Kidney (tissue), 14 donors: ENCODE data around the gene CSF2RB. TPM values are rescaled to one million over a fixed set of nuclear protein-coding genes. Genes with fewer than 3 reads are reported as not detected.
A peak's percentile ranks its signal among the peaks of the same experiment; 100 is the strongest.

ENCODE experiments used
- DNase-seq, 5 donors: peaks; one replicate each; pipeline ENCODE4 v3.0.0-alpha.2; 2013 to 2020
- FAIRE-seq: peaks from 2 replicates; lab custom pipeline; 2012; peaks lifted over from hg19 to GRCh38; lab: Jason Lieb, UNC
- H3K27ac ChIP-seq, 2 donors: one replicate each; pipeline ENCODE4 v1.7.0; 2013; ENCODE audit warnings: low read depth in 2 of 2, low read length in 2 of 2, inconsistent platforms in 1 of 2
- H3K27me3 ChIP-seq: one replicate; pipeline ENCODE4 v1.7.1; 2013; ENCODE audit warnings: low read length, inconsistent platforms; ENCODE audit not compliant: control insufficient read depth, insufficient read depth
- H3K36me3 ChIP-seq, 3 donors: one replicate each; pipeline versions ENCODE4 v1.7.0 to v1.7.1; 2013; ENCODE audit warnings: low read length in 3 of 3, control low read depth in 1 of 3, inconsistent platforms in 1 of 3; ENCODE audit not compliant: insufficient read depth in 3 of 3, control insufficient read depth in 2 of 3
- H3K4me1 ChIP-seq, 3 donors: one replicate each; pipeline versions ENCODE4 v1.7.0 to v1.7.1; 2013; ENCODE audit warnings: low read length in 3 of 3, inconsistent platforms in 1 of 3, low read depth in 1 of 3; ENCODE audit not compliant: control insufficient read depth in 2 of 3, insufficient read depth in 2 of 3
- H3K4me3 ChIP-seq, 3 donors: one replicate each; pipeline versions ENCODE4 v1.7.0 to v1.8.1; 2013; ENCODE audit warnings: low read length in 3 of 3, control low read depth in 1 of 3, inconsistent platforms in 1 of 3
- H3K9ac ChIP-seq, 3 donors: one replicate each; pipeline versions ENCODE4 v1.7.0 to v1.7.1; 2013; ENCODE audit warnings: low read length in 3 of 3, control low read depth in 1 of 3, inconsistent platforms in 1 of 3
- H3K9me3 ChIP-seq, 3 donors: one replicate each; pipeline versions ENCODE4 v1.7.0 to v1.7.1; 2013; ENCODE audit warnings: low read length in 3 of 3, control low read depth in 1 of 3, inconsistent platforms in 1 of 3; ENCODE audit not compliant: control insufficient read depth in 2 of 3, insufficient read depth in 1 of 3
- CTCF ChIP-seq: IDR thresholded peaks from 3 replicates; pipeline ENCODE4 v1.5.1; 2012; ENCODE audit warnings: mild to moderate bottlenecking, moderate library complexity, borderline replicate concordance; ENCODE audit not compliant: insufficient read depth; ENCODE audit errors: extremely low read depth
- intact Hi-C: fragments of 100-400 bp; cut with DNase I; formaldehyde crosslinking; loops from one replicate; pipeline ENCODE4 v1.11.1; 2022
- polyA plus RNA-seq: library from polyadenylated mRNA; stranded (reverse); fragments of 350-450 nt; fragmentation: Illumina TruSeq; extraction: RNeasy Lipid Tissue Mini Kit (QIAGEN cat#74804); gene quantifications from one replicate; pipeline ENCODE4 v1.2.3, GENCODE V29; 2014; ENCODE audit warnings: low read depth, low replicate concordance; ENCODE audit not compliant: insufficient read depth
- total RNA-seq: library from RNA; stranded (reverse); fragmentation: NEBNext Ultra II Directional; extraction: Animal tissue kit (Norgen Biotek cat#: 25700); gene quantifications from one replicate; pipeline ENCODE4 v1.2.1, GENCODE V29; 2021
- donor health status: control.
- donor health status: control.
- donor health status: control.
- donor health status: control.
- donor health status: control.
- donor health status: DM: yes; HTN: yes; CAD: no.
- donor health status: Normal renal cell carcinoma (clear cell type).

CSF2RB gene
- total and polyA plus RNA-seq, 2 donors from 2014 or later, result 1.0 to 11.4 TPM

- DNase-seq (no peak), FAIRE-seq (no peak)
- H3K27ac ChIP-seq, result no peak overlapping the region
- H3K4me3 ChIP-seq, result no peak overlapping the region
- no peaks in the 10 kb centered on the region for H3K9me3 ChIP-seq
- TF ChIP-seq CTCF, result no peak
- no peaks in the 10 kb centered on the region for H3K36me3 ChIP-seq
- H3K4me1 ChIP-seq, result no peaks in the 10 kb centered on the region
- no peaks in the 10 kb centered on the region for H3K27me3 ChIP-seq
- no peak overlapping the region for H3K9ac ChIP-seq
- intact Hi-C loops, result no loop called here
These were observed 2.6 kb downstream of the CSF2RB start for GRCh38 chr22:36916034-36916433.

GRCh38 chr22:36918586-36919284 lies 5.3 kb downstream of the CSF2RB start:
- Histone ChIP-seq H3K9me3 (no peaks in the 10 kb centered on the region), H3K27me3 (no peaks in the 10 kb centered on the region), H3K27ac (no peak overlapping the region), H3K4me3 (no peak overlapping the region), H3K9ac (no peak overlapping the region), H3K4me1 (no peaks in the 10 kb centered on the region), H3K36me3 (no peaks in the 10 kb centered on the region)
- no peak for DNase-seq
- FAIRE-seq, result no peak
- intact Hi-C loops, result no loop called here
- no peak for TF ChIP-seq CTCF

- no peak for TF ChIP-seq CTCF
- Histone ChIP-seq H3K9ac (no peak overlapping the region), H3K4me1 (no peaks in the 10 kb centered on the region), H3K27ac (no peak overlapping the region), H3K9me3 (no peaks in the 10 kb centered on the region), H3K27me3 (no peaks in the 10 kb centered on the region), H3K4me3 (no peak overlapping the region), H3K36me3 (no peaks in the 10 kb centered on the region)
- intact Hi-C loops, result no loop called here
- no peak for FAIRE-seq
- DNase-seq, result peak in 4 of 5 donors; percentile 16 to 72 (median 26)
These were observed 8.1 kb downstream of the CSF2RB start for GRCh38 chr22:36921309-36922104.
